Pons (tissue), 1 donor: ENCODE results near the gene CORO1C.

Experiments
- DNase-seq: peaks from one replicate; pipeline ENCODE4 v3.0.0-alpha.2; 2016; ENCODE audit warnings: low spot score

Gene CORO1C

GRCh38 chr12:108615918-108616317 is 115.4 kb downstream of the CORO1C start:
- no peak for DNase-seq

GRCh38 chr12:108614639-108615038 is 116.7 kb downstream of the CORO1C start:
- no peak for DNase-seq

GRCh38 chr12:108614041-108614440 is 117.3 kb downstream of the CORO1C start:
- no peak for DNase-seq

GRCh38 chr12:108613548-108613947 is 117.8 kb downstream of the CORO1C start:
- no peak for DNase-seq

- no peak for DNase-seq
Observed at GRCh38 chr12:108612788-108613282, 118.5 kb downstream of the CORO1C start.

- no peak for DNase-seq
Observed at GRCh38 chr12:108611884-108612415, 119.4 kb downstream of the CORO1C start.

- DNase-seq = no peak
Observed at GRCh38 chr12:108610856-108611605, 120.3 kb downstream of the CORO1C start.

- no peak for DNase-seq
Observed at GRCh38 chr12:108610336-108610815, 120.9 kb downstream of the CORO1C start.

GRCh38 chr12:108609537-108610335 is 121.6 kb downstream of the CORO1C start:
- DNase-seq = no peak

GRCh38 chr12:108608616-108609015 is 122.7 kb downstream of the CORO1C start:
- DNase-seq = no peak

GRCh38 chr12:108607981-108608600 is 123.2 kb downstream of the CORO1C start:
- DNase-seq = no peak

- no peak for DNase-seq
Observed at GRCh38 chr12:108606492-108606891, 124.8 kb downstream of the CORO1C start.

- no peak for DNase-seq
Observed at GRCh38 chr12:108605690-108606406, 125.5 kb downstream of the CORO1C start.

GRCh38 chr12:108605000-108605689 is 126.2 kb downstream of the CORO1C start:
- DNase-seq = no peak

- no peak for DNase-seq
Observed at GRCh38 chr12:108604208-108604941, 126.9 kb downstream of the CORO1C start.

GRCh38 chr12:108603743-108604142 is 127.6 kb downstream of the CORO1C start:
- DNase-seq = no peak

- DNase-seq = no peak
Observed at GRCh38 chr12:108602976-108603704, 128.2 kb downstream of the CORO1C start.

- DNase-seq = no peak
Observed at GRCh38 chr12:108602209-108602705, 129.1 kb downstream of the CORO1C start.

GRCh38 chr12:108600702-108601007 is 130.7 kb downstream of the CORO1C start:
- DNase-seq = no peak
